Natural killer cell (primary cell): Measurements from ENCODE around the gene HELZ. TPM values are rescaled to one million over a fixed set of nuclear protein-coding genes. Genes with fewer than 3 reads are reported as not detected.
"Not testable (repeated sequence)": the region's sequence is repeated elsewhere in the genome, so short reads cannot be mapped to it uniquely, and the experiment has no call there.

Source experiments
- ATAC-seq, 3 donors: fragments of 150-1000 bp in 2 of 3; fragments of 200-7000 bp in 1 of 3; cut with Tn5 transposase; 1 replicate in 1 of 3; 2 replicates in 2 of 3; pipeline ENCODE4 v1.10.0; 2021; ENCODE audit warnings: mild to moderate bottlenecking in 2 of 3, moderate library complexity in 2 of 3
- DNase-seq, 2 donors: peaks; one replicate each; pipeline versions ENCODE4 v3.0.0 to v3.0.0-alpha.2; 2013 to 2021; ENCODE audit warnings: mixed read lengths in 1 of 2
- H3K27ac ChIP-seq: one replicate; pipeline ENCODE4 v1.5.1; 2013; ENCODE audit warnings: mild to moderate bottlenecking, low read length
- H3K27me3 ChIP-seq: one replicate; pipeline ENCODE4 v1.6.1; 2013; ENCODE audit warnings: low read length; ENCODE audit not compliant: control insufficient read depth, insufficient read depth
- H3K36me3 ChIP-seq: one replicate; pipeline ENCODE4 v1.6.1; 2013; ENCODE audit warnings: low read length; ENCODE audit not compliant: control insufficient read depth, insufficient read depth
- H3K4me1 ChIP-seq: one replicate; pipeline ENCODE4 v1.6.1; 2013; ENCODE audit warnings: low read length; ENCODE audit not compliant: control insufficient read depth, insufficient read depth
- H3K4me3 ChIP-seq: one replicate; pipeline ENCODE4 v1.5.1; 2013; ENCODE audit warnings: low read length
- H3K9me3 ChIP-seq: one replicate; pipeline ENCODE4 v1.6.1; 2013; ENCODE audit warnings: low read length; ENCODE audit not compliant: control insufficient read depth, insufficient read depth
- H3K27ac Mint-ChIP-seq, 2 donors: one replicate each; pipeline ENCODE4 v1.8.0; 2022; ENCODE audit warnings: mild to moderate bottlenecking in 2 of 2, mixed read lengths in 2 of 2, moderate library complexity in 1 of 2
- H3K27me3 Mint-ChIP-seq, 2 donors: one replicate each; pipeline ENCODE4 v1.8.0; 2022; ENCODE audit warnings: low read depth in 2 of 2, mixed read lengths in 2 of 2
- H3K36me3 Mint-ChIP-seq: one replicate; pipeline ENCODE4 v1.8.0; 2022; ENCODE audit warnings: mixed read lengths
- H3K4me1 Mint-ChIP-seq, 2 donors: one replicate each; pipeline ENCODE4 v1.8.0; 2022; ENCODE audit warnings: mixed read lengths in 2 of 2
- H3K4me3 Mint-ChIP-seq: one replicate; pipeline ENCODE4 v1.8.0; 2022; ENCODE audit warnings: mild to moderate bottlenecking, moderate library complexity, mixed read lengths
- H3K9me3 Mint-ChIP-seq, 2 donors: one replicate each; pipeline ENCODE4 v1.8.0; 2022; ENCODE audit warnings: mixed read lengths in 2 of 2
- WGBS: methylation state at CpG from one replicate; pipeline ENCODE4 v1.1.7; 2013; ENCODE audit warnings: missing lambda C conversion rate; ENCODE audit not compliant: insufficient coverage; 5-methylcytosine and 5-hydroxymethylcytosine counted together
- intact Hi-C: fragments of 100-400 bp; cut with micrococcal nuclease; formaldehyde crosslinking; loops from one replicate; pipeline ENCODE4 v1.14.2; 2022
- total RNA-seq, 4 donors: library from RNA; stranded (reverse); fragments of 120-200 nt in 1 of 4; gene quantifications; one replicate each; pipeline versions ENCODE4 v1.2.3 to v1.2.4, GENCODE V29; 2013 to 2022
- TF ChIP-seq, protein P1 (sequence below): fragments of 200-600 bp; IDR thresholded peaks from one replicate; pipeline ENCODE4 v1.8.0; 2022; ENCODE audit warnings: antibody characterized with exemption

Gene HELZ
- total RNA-seq, 3 donors from 2014 or later (not counting 1 experiment from before 2014, with no cell fraction given) = 274 to 355 (median 292) TPM

DNA sequence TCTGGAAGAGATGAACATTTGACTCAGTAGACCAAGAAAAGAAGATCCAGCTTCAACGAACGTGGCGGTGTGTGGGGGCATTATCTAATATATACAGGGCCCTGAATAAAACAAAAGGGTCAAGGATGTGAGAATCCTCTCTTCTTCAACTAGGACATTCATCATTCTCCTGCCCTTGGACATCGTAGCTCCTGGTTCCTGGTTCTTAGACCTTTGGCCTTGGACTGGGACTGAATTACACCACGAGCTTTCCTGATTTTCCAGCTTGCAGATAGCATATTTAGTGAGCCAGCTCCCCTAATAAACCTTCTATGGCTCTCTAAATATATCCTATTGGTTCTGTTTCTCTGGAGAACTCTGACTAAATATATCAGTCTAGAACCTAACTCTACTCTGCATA, 29.5 kb upstream of the HELZ start:
- H3K27me3 Mint-ChIP-seq = no peaks in the 10 kb centered on the region
- no peak overlapping the region for H3K4me3 ChIP-seq
- no peak overlapping the region for H3K27ac Mint-ChIP-seq
- no peak overlapping the region for H3K27ac ChIP-seq
- DNase-seq (no peak), ATAC-seq (no peak)
- H3K36me3 Mint-ChIP-seq = no peaks in the 10 kb centered on the region
- intact Hi-C loops = no loop called here
- no peak overlapping the region for H3K4me3 Mint-ChIP-seq
- H3K27me3 ChIP-seq = no peaks in the 10 kb centered on the region
- 94% methylated on average over 5 of the region's 5 CpGs for WGBS
- H3K9me3 Mint-ChIP-seq = no peaks in the 10 kb centered on the region
- H3K4me1 Mint-ChIP-seq = peaks cover 5 to 6% of the 10 kb centered on the region in 2 donors
- H3K9me3 ChIP-seq = no peaks in the 10 kb centered on the region
- TF ChIP-seq, protein P1, sequence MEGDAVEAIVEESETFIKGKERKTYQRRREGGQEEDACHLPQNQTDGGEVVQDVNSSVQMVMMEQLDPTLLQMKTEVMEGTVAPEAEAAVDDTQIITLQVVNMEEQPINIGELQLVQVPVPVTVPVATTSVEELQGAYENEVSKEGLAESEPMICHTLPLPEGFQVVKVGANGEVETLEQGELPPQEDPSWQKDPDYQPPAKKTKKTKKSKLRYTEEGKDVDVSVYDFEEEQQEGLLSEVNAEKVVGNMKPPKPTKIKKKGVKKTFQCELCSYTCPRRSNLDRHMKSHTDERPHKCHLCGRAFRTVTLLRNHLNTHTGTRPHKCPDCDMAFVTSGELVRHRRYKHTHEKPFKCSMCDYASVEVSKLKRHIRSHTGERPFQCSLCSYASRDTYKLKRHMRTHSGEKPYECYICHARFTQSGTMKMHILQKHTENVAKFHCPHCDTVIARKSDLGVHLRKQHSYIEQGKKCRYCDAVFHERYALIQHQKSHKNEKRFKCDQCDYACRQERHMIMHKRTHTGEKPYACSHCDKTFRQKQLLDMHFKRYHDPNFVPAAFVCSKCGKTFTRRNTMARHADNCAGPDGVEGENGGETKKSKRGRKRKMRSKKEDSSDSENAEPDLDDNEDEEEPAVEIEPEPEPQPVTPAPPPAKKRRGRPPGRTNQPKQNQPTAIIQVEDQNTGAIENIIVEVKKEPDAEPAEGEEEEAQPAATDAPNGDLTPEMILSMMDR = no peak
- no peaks in the 10 kb centered on the region for H3K36me3 ChIP-seq
- peaks cover 4% of the 10 kb centered on the region for H3K4me1 ChIP-seq

- TF ChIP-seq, protein P1 = no peak
- DNase-seq (no peak), ATAC-seq (no peak)
- Histone ChIP-seq H3K27me3 (no peaks in the 10 kb centered on the region), H3K4me3 (no peak overlapping the region), H3K27ac (no peak overlapping the region), H3K4me1 (peaks cover 4% of the 10 kb centered on the region), H3K9me3 (no peaks in the 10 kb centered on the region), H3K36me3 (no peaks in the 10 kb centered on the region)
- no peaks in the 10 kb centered on the region for H3K36me3 Mint-ChIP-seq
- no peak overlapping the region for H3K27ac Mint-ChIP-seq
- intact Hi-C loops = no loop called here
- H3K9me3 Mint-ChIP-seq = no peaks in the 10 kb centered on the region
- no peaks in the 10 kb centered on the region for H3K27me3 Mint-ChIP-seq
- H3K4me3 Mint-ChIP-seq = no peak overlapping the region
- peaks cover 5 to 6% of the 10 kb centered on the region in 2 donors for H3K4me1 Mint-ChIP-seq
- WGBS = no CpG with 5 or more reads among the region's 2 CpGs
These were observed 28.9 kb upstream of the HELZ start for GRCh38 chr17:67273900-67274299.

DNA sequence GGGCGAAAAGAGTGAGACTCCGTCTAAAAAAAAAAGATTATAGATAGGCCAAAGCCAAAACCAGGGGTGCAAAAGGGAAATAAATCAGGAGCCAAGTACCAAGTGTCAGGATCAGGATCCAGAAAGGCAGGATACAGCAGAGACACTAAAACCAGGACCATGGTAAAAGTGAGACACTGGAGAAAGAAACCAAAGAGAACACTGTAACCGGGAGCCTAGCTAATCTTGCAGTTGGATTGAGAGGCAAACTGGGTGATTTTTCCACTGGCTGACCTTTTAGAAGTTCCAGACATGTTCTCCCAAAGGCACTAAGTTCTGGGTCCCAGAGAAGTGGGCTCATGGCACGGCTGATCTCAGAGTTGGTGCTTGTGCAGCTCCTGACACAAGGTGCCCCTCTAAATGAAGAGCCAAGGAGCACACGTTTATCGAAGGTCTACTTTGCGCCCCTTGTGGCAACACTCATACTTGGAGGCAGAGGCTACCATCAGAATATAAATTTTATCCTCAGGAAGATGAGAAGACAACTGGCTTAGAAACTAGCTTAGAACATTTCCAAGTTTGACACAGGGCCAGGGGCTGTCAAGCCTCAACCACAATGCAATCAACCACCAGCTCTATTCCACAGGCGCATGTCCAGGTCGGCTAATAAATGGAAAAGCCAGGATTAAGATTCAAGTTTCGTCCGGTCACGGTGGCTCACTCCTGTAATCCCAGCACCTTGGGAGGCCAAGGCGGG, 27.5 kb upstream of the HELZ start:
- no peak overlapping the region for H3K4me3 Mint-ChIP-seq
- H3K27ac Mint-ChIP-seq = no peak overlapping the region
- H3K27me3 Mint-ChIP-seq = no peaks in the 10 kb centered on the region
- 82% methylated on average over 13 of the region's 13 CpGs for WGBS
- intact Hi-C loops = no loop called here
- H3K9me3 Mint-ChIP-seq = no peaks in the 10 kb centered on the region
- ATAC-seq = peak in 2 of 3 donors; percentile 40 to 68
- TF ChIP-seq, protein P1 = peak; percentile 21
- Histone ChIP-seq H3K4me1 (peaks cover 4% of the 10 kb centered on the region), H3K27ac (no peak overlapping the region), H3K27me3 (no peaks in the 10 kb centered on the region), H3K36me3 (no peaks in the 10 kb centered on the region), H3K4me3 (no peak overlapping the region), H3K9me3 (no peaks in the 10 kb centered on the region)
- H3K36me3 Mint-ChIP-seq = no peaks in the 10 kb centered on the region
- peak in 1 of 2 donors; percentile 46 for DNase-seq
- H3K4me1 Mint-ChIP-seq = peaks cover 5 to 6% of the 10 kb centered on the region in 2 donors

DNA sequence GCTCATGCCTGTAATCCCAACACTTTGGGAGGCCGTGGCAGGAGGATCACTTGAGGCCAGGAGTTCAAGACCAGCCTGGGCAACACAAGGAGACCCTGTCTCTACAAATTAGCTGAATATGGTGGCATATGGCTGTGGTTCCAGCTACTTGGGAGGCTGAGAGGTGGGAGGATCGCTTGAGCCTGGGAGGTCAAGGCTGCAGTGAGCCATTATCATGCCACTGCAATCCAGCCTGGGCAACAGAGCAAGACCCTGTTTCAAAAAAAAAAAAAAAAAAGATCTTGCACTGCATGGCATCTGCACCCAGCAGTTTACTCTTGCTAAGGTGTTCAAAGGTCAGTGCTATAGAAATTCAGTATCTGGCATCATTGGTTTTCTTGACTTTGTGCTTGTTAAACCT, 26.2 kb upstream of the HELZ start:
- ATAC-seq, H3K27ac ChIP-seq, intact Hi-C loops, H3K36me3 ChIP-seq, H3K27ac Mint-ChIP-seq, DNase-seq, H3K27me3 Mint-ChIP-seq, H3K9me3 Mint-ChIP-seq, H3K4me3 ChIP-seq, H3K27me3 ChIP-seq, H3K4me1 ChIP-seq, H3K9me3 ChIP-seq, H3K4me3 Mint-ChIP-seq, H3K4me1 Mint-ChIP-seq, H3K36me3 Mint-ChIP-seq: not testable (repeated sequence)
- 98% methylated on average over 2 of the region's 2 CpGs for WGBS
